HepG2 (cell line): Measurements from ENCODE around the gene DCLRE1C. TPM values are rescaled to one million over a fixed set of nuclear protein-coding genes. Genes with fewer than 3 reads are reported as not detected.

ENCODE experiments used
- CHD4 ChIP-seq: fragments of 200-600 bp; sonication (generic); IDR thresholded peaks from 2 replicates; pipeline ENCODE4 v1.7.0; 2017; ENCODE audit warnings: mild to moderate bottlenecking, low read length, borderline replicate concordance
- GPBP1L1 ChIP-seq: sonication (generic); formaldehyde crosslinking; IDR thresholded peaks from 2 replicates; pipeline ENCODE4 v1.5.0; 2020; ENCODE audit warnings: mild to moderate bottlenecking, missing genetic modification reagents
- HES4 ChIP-seq: sonication (generic); formaldehyde crosslinking; IDR thresholded peaks from 2 replicates; pipeline ENCODE4 v1.9.0; 2021; ENCODE audit warnings: mild to moderate bottlenecking, missing genetic modification reagents, borderline replicate concordance
- KDM4B ChIP-seq: sonication (generic); formaldehyde crosslinking; IDR thresholded peaks from 2 replicates; pipeline ENCODE4 v1.4.0; 2020; ENCODE audit warnings: missing genetic modification reagents
- MTERF4 ChIP-seq: sonication (generic); formaldehyde crosslinking; IDR thresholded peaks from 2 replicates; pipeline ENCODE4 v1.8.0; 2023; ENCODE audit warnings: mild to moderate bottlenecking, missing genetic modification reagents
- NCOA1 ChIP-seq: sonication (generic); formaldehyde crosslinking; IDR thresholded peaks from 2 replicates; pipeline ENCODE4 v1.9.0; 2021; ENCODE audit warnings: missing genetic modification reagents
- NR2F6 ChIP-seq, 2 experiments: IDR thresholded peaks; 2 replicates each; pipeline ENCODE4 v1.6.1; 2016; ENCODE audit warnings: antibody characterized with exemption in 1 of 2, mild to moderate bottlenecking in 1 of 2
- PAF1 ChIP-seq: IDR thresholded peaks from 2 replicates; pipeline ENCODE4 v1.6.1; 2016; ENCODE audit warnings: missing genetic modification reagents, missing compliant biosample characterization
- STAT5B ChIP-seq: sonication (generic); formaldehyde crosslinking; IDR thresholded peaks from 2 replicates; pipeline ENCODE4 v1.4.0; 2020; ENCODE audit warnings: missing genetic modification reagents
- THYN1 ChIP-seq: sonication (generic); formaldehyde crosslinking; IDR thresholded peaks from 2 replicates; pipeline ENCODE4 v1.8.1; 2023; ENCODE audit warnings: low read depth, mild to moderate bottlenecking, moderate library complexity, missing genetic modification reagents, borderline replicate concordance
- ZBTB14 ChIP-seq: sonication (generic); formaldehyde crosslinking; IDR thresholded peaks from 2 replicates; pipeline ENCODE4 v1.4.0; 2020; ENCODE audit warnings: missing genetic modification reagents
- ZBTB4 ChIP-seq: sonication (generic); formaldehyde crosslinking; IDR thresholded peaks from 2 replicates; pipeline ENCODE4 v1.4.0; 2020; ENCODE audit warnings: missing genetic modification reagents, mild to moderate bottlenecking, borderline replicate concordance
- ZNF138 ChIP-seq: sonication (generic); formaldehyde crosslinking; IDR thresholded peaks from 2 replicates; pipeline ENCODE4 v1.5.0; 2020; ENCODE audit warnings: mild to moderate bottlenecking, low read depth, missing genetic modification reagents
- ZNF276 ChIP-seq: sonication (generic); formaldehyde crosslinking; IDR thresholded peaks from 2 replicates; pipeline ENCODE4 v1.4.0; 2020; ENCODE audit warnings: mild to moderate bottlenecking, low read depth, missing genetic modification reagents
- ZNF496 ChIP-seq: sonication (generic); formaldehyde crosslinking; IDR thresholded peaks from 2 replicates; pipeline ENCODE4 v1.8.1; 2023; ENCODE audit warnings: mild to moderate bottlenecking, moderate library complexity, missing genetic modification reagents; ENCODE audit not compliant: insufficient replicate concordance
- ZNF607 ChIP-seq: sonication (generic); formaldehyde crosslinking; IDR thresholded peaks from 2 replicates; pipeline ENCODE4 v1.5.1; 2020; ENCODE audit warnings: missing genetic modification reagents, mild to moderate bottlenecking, borderline replicate concordance
- ZNF672 ChIP-seq: sonication (generic); formaldehyde crosslinking; IDR thresholded peaks from 2 replicates; pipeline ENCODE4 v1.8.1; 2022; ENCODE audit warnings: missing genetic modification reagents
- ZSCAN9 ChIP-seq: IDR thresholded peaks from 2 replicates; pipeline ENCODE4 v1.6.1; 2016; ENCODE audit warnings: borderline replicate concordance
- polyA plus RNA-seq, 8 experiments: library from polyadenylated mRNA; depleted of rRNA in 3 of 8; stranded (reverse) in 7 of 8; unstranded in 1 of 8; fragments of >200 nt; fragmentation: Illumina TruSeq in 4 of 8; extraction: Trizol in 4 of 8; gene quantifications; 2 replicates each; pipeline versions ENCODE4 v1.2.1 to v1.2.3, GENCODE V29; 2011 to 2016; ENCODE audit warnings: low read depth in 4 of 8, missing spikeins in 1 of 8, mixed read lengths in 1 of 8; ENCODE audit not compliant: insufficient read depth in 1 of 8
- total RNA-seq, 5 experiments: library from RNA; depleted of rRNA; stranded (reverse); fragments of >200 nt; fragmentation: Illumina TruSeq; extraction: Trizol; gene quantifications; 2 replicates each; pipeline ENCODE4 v1.2.3, GENCODE V29; 2016; ENCODE audit warnings: low read depth in 1 of 5

The DCLRE1C gene
- total and polyA plus RNA-seq, 2 of the 13 experiments (the other 11 are each of a cell fraction or from before 2014, with no cell fraction given) = 3.0 to 10.3 TPM

- peak; percentile 56; the same call in 1 of the 2 replicates for TF ChIP-seq ZBTB14 (CRISPR knock-in tag)
- no peak for TF ChIP-seq GPBP1L1 (CRISPR knock-in tag)
- TF ChIP-seq KDM4B (CRISPR knock-in tag) = peak; percentile 76; the same call in 1 of the 2 replicates
- peak; percentile 92; the same call in 1 of the 2 replicates for TF ChIP-seq ZNF276 (CRISPR knock-in tag)
- TF ChIP-seq PAF1 (CRISPR knock-in tag) = no peak
- 0 out of 2 replicates have a peak, but pooled peaks have one; percentile 29 for TF ChIP-seq CHD4
- 0 out of 2 replicates have a peak, but pooled peaks have one; percentile 21 for TF ChIP-seq ZNF607
- no peak for TF ChIP-seq ZNF672
- 0 out of 2 replicates have a peak, but pooled peaks have one; percentile 59 for TF ChIP-seq NCOA1 (CRISPR knock-in tag)
- TF ChIP-seq NR2F6 (IDR thresholded peaks at IDR 0.05) = no peak
- no peak for TF ChIP-seq NR2F6 (CRISPR knock-in tag; IDR thresholded peaks at IDR 0.05)
- 0 out of 2 replicates have a peak, but pooled peaks have one; percentile 6 for TF ChIP-seq ZNF138 (CRISPR knock-in tag)
- TF ChIP-seq THYN1 (CRISPR knock-in tag) = no peak
- no peak for TF ChIP-seq ZNF496 (CRISPR knock-in tag)
- TF ChIP-seq STAT5B (CRISPR knock-in tag) = 0 out of 2 replicates have a peak, but pooled peaks have one; percentile 50
- peak; percentile 77; the same call in 1 of the 2 replicates for TF ChIP-seq ZSCAN9 (CRISPR knock-in tag)
- TF ChIP-seq HES4 (CRISPR knock-in tag) = 0 out of 2 replicates have a peak, but pooled peaks have one; percentile 27
- peak; percentile 60; the same call in 1 of the 2 replicates for TF ChIP-seq MTERF4 (CRISPR knock-in tag)
- TF ChIP-seq ZBTB4 (CRISPR knock-in tag) = peak; percentile 40; the same call in 1 of the 2 replicates
These were observed 75.4 kb downstream of the DCLRE1C start, which contains the start of gene SUV39H2 (continued) for GRCh38 chr10:14878266-14879123.
